ENCODE data around the gene GASK1A.

The GASK1A gene

DNA sequence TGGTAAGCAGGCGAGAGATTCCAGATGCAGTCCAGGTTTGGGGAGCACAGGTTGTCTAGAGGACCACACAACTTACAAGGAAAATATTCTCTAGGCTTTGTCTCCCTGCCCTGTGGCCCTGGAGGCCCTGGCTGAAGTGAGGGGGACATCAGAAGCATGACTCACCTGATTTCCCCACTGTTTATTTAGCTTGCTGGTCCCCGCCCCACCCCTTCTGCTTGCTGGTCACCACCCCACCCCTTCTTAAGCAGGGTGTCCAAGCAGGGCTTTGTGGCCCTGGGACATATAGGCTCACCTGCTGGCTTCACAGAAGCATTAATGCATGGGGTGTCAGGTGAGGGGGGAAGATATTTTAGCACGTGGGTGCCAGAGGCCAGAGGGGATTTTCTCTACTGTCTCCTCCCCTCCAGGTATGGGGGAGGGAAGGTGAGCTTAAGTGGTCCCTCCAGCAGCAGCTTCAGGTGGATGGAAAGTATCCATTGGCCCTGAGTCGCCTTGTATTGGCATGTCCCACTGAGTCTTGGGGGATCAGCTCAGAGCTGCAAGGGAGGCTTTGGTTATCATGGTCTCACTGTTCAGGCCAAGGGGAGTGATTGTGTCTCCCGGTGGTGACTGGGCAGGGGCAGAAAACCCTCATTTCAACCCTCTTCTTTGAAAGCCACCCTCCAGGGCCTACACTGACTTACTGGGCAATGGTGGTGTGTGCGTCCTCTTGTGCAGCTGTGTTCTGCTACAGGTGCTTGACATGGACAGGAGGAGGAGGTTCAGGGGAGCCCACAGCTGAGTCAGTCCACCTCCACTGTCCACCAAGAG lies 49.8 kb downstream of the GASK1A start:
- Histone ChIP-seq H3K27ac (ENCODE audit: low read depth, low read length) (no peak overlapping the region), H3K27me3 (ENCODE audit: control insufficient read depth in 1 of 2, insufficient read depth in 2 of 2, low read length in 2 of 2) (no peaks in the 10 kb centered on the region), H3K4me1 (ENCODE audit: control insufficient read depth in 1 of 2, insufficient read depth in 2 of 2, low read length in 2 of 2) (no peaks in the 10 kb centered on the region), H3K36me3 (ENCODE audit: control insufficient read depth in 1 of 2, insufficient read depth in 2 of 2, low read length in 2 of 2) (no peaks in the 10 kb centered on the region), H3K4me3 (ENCODE audit: low read depth in 1 of 2, low read length in 2 of 2) (no peak overlapping the region), H3K9me3 (ENCODE audit: control insufficient read depth in 1 of 2, low read length in 2 of 2) (no peaks in the 10 kb centered on the region), H3K9ac (ENCODE audit: low read depth in 1 of 2, low read length in 2 of 2) (no peak overlapping the region)

DNA sequence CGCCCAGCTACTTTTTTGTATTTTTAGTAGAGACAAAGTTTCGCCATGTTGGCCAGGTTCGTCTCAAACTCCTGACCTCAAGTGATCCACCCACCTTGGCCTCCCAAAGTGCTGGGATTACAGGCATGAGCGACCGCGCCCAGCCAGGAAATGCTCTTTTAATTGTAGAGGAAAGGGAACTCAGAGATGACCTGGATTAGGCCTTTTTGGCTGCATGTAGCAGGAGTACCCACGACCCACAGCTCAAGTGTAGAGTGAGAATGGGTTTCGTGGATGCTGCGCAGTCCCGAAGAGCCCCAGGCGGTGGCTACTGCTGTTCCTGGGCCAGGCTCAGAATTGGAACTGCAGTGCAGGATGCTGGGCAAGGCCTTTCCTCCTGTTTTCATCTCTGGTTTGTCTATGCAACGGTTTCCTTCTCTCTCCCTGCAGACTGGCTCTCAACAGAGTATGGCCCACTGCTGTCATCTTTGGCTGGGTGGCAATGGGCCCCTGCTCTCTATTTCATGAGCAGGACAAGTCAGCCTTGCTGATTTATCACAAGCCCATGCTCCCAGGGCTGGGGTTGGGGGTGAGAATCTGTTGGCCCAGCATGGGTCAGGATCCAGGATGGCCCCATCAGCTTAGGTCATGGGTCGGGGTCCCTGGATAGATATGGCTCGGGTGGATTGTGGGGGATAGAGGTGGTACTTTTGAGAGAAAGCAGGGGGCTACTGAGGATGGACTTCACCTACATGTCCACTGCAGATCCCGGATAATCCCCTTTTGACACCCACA lies 51.2 kb downstream of the GASK1A start:
- Histone ChIP-seq H3K4me3 (ENCODE audit: low read depth in 1 of 2, low read length in 2 of 2) (no peak overlapping the region), H3K9me3 (ENCODE audit: control insufficient read depth in 1 of 2, low read length in 2 of 2) (no peaks in the 10 kb centered on the region), H3K27ac (ENCODE audit: low read depth, low read length) (no peak overlapping the region), H3K4me1 (ENCODE audit: control insufficient read depth in 1 of 2, insufficient read depth in 2 of 2, low read length in 2 of 2) (no peaks in the 10 kb centered on the region), H3K27me3 (ENCODE audit: control insufficient read depth in 1 of 2, insufficient read depth in 2 of 2, low read length in 2 of 2) (no peaks in the 10 kb centered on the region), H3K9ac (ENCODE audit: low read depth in 1 of 2, low read length in 2 of 2) (no peak overlapping the region), H3K36me3 (ENCODE audit: control insufficient read depth in 1 of 2, insufficient read depth in 2 of 2, low read length in 2 of 2) (no peaks in the 10 kb centered on the region)

DNA sequence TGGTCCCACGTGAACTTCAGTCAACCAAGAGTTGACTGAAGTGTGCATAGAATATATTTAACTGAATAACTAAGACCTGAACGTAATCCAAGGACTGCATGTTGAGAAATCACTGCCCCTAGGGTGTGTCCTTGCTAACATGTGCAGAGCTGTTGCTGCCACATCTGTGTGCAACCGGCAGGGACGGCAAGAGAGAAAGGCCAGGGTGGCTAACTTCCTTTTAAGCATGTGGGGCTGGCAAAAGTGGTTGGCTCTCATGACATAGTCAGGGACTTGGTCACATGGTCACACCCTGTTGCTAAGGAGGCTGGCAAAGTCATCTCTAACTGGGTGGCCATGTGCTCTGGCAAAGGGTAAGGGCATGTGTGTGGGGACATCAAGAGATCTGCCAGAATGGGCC lies 52.4 kb downstream of the GASK1A start:
- Histone ChIP-seq H3K36me3 (ENCODE audit: control insufficient read depth in 1 of 2, insufficient read depth in 2 of 2, low read length in 2 of 2) (no peaks in the 10 kb centered on the region), H3K9me3 (ENCODE audit: control insufficient read depth in 1 of 2, low read length in 2 of 2) (no peaks in the 10 kb centered on the region), H3K9ac (ENCODE audit: low read depth in 1 of 2, low read length in 2 of 2) (no peak overlapping the region), H3K4me3 (ENCODE audit: low read depth in 1 of 2, low read length in 2 of 2) (no peak overlapping the region), H3K27ac (ENCODE audit: low read depth, low read length) (no peak overlapping the region), H3K4me1 (ENCODE audit: control insufficient read depth in 1 of 2, insufficient read depth in 2 of 2, low read length in 2 of 2) (no peaks in the 10 kb centered on the region), H3K27me3 (ENCODE audit: control insufficient read depth in 1 of 2, insufficient read depth in 2 of 2, low read length in 2 of 2) (no peaks in the 10 kb centered on the region)

DNA sequence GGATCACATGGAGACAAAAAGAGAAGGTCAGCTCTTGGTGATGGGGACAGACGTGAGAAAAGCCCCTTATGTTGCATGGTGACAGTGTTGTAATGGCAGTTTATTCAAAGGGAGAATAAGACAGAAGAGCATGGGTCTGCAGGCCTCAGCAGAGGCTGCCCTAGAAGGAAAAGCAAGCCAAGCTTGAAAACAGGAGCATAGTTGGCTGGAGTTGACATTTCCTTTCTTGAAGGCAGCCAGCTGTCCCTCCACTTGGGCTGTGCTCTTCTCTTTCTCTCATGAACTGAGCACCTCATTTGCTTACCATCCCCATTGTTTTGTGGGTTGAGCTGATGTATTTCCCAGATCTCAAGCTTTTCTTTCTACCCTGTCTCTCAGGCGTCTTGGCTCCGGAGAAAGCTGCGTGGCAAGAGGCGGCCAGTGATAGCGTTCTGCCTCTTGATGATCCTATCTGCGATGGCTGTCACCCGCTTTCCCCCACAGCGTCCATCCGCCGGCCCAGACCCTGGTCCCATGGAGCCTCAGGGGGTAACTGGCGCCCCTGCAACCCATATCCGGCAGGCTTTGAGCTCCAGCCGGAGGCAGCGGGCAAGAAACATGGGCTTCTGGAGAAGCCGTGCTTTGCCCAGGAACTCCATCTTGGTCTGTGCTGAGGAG lies 52.9 kb downstream of the GASK1A start:
- Histone ChIP-seq H3K27me3 (ENCODE audit: control insufficient read depth in 1 of 2, insufficient read depth in 2 of 2, low read length in 2 of 2) (no peaks in the 10 kb centered on the region), H3K9ac (ENCODE audit: low read depth in 1 of 2, low read length in 2 of 2) (no peak overlapping the region), H3K4me1 (ENCODE audit: control insufficient read depth in 1 of 2, insufficient read depth in 2 of 2, low read length in 2 of 2) (no peaks in the 10 kb centered on the region), H3K4me3 (ENCODE audit: low read depth in 1 of 2, low read length in 2 of 2) (no peak overlapping the region), H3K27ac (ENCODE audit: low read depth, low read length) (no peak overlapping the region), H3K9me3 (ENCODE audit: control insufficient read depth in 1 of 2, low read length in 2 of 2) (no peaks in the 10 kb centered on the region), H3K36me3 (ENCODE audit: control insufficient read depth in 1 of 2, insufficient read depth in 2 of 2, low read length in 2 of 2) (no peaks in the 10 kb centered on the region)

- Histone ChIP-seq H3K9ac (ENCODE audit: low read depth in 1 of 2, low read length in 2 of 2) (no peak overlapping the region), H3K4me3 (ENCODE audit: low read depth in 1 of 2, low read length in 2 of 2) (no peak overlapping the region), H3K36me3 (ENCODE audit: control insufficient read depth in 1 of 2, insufficient read depth in 2 of 2, low read length in 2 of 2) (no peaks in the 10 kb centered on the region), H3K27me3 (ENCODE audit: control insufficient read depth in 1 of 2, insufficient read depth in 2 of 2, low read length in 2 of 2) (no peaks in the 10 kb centered on the region), H3K9me3 (ENCODE audit: control insufficient read depth in 1 of 2, low read length in 2 of 2) (no peaks in the 10 kb centered on the region), H3K27ac (ENCODE audit: low read depth, low read length) (no peak overlapping the region), H3K4me1 (ENCODE audit: control insufficient read depth in 1 of 2, insufficient read depth in 2 of 2, low read length in 2 of 2) (no peaks in the 10 kb centered on the region)
Measured at GRCh38 chr3:43032646-43033628, 53.8 kb downstream of the GASK1A start.

GRCh38 chr3:43034200-43034599 lies 55.1 kb downstream of the GASK1A start:
- no peak overlapping the region for H3K4me3 ChIP-seq (ENCODE audit: low read depth in 1 of 2, low read length in 2 of 2)
- no peak overlapping the region for H3K9ac ChIP-seq (ENCODE audit: low read depth in 1 of 2, low read length in 2 of 2)
- no peaks in the 10 kb centered on the region for H3K9me3 ChIP-seq (ENCODE audit: control insufficient read depth in 1 of 2, low read length in 2 of 2)
- no peaks in the 10 kb centered on the region for H3K4me1 ChIP-seq (ENCODE audit: control insufficient read depth in 1 of 2, insufficient read depth in 2 of 2, low read length in 2 of 2)
- no peaks in the 10 kb centered on the region for H3K36me3 ChIP-seq (ENCODE audit: control insufficient read depth in 1 of 2, insufficient read depth in 2 of 2, low read length in 2 of 2)
- H3K27me3 ChIP-seq (ENCODE audit: control insufficient read depth in 1 of 2, insufficient read depth in 2 of 2, low read length in 2 of 2), result no peaks in the 10 kb centered on the region
- H3K27ac ChIP-seq (ENCODE audit: low read depth, low read length), result no peak overlapping the region

DNA sequence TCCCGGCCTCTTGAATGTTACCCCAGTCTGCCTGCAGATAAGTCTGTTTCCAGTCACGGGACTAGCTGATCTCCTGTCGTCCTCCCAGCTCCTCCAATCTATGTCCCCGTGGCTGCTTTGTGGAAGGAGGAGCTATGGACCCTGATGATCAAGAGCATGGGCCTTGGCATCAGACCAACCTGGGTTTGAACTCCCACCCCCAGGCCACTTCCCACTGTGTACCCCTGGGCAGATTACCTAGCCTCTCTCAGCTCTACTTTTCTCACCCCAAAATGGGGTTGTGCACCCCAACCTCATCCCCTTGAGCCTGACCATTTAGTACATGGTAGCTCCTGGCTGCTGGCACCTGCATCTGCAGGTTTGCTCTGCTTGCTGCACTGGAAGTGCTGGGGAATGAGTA lies 55.8 kb downstream of the GASK1A start:
- no peaks in the 10 kb centered on the region for H3K36me3 ChIP-seq (ENCODE audit: control insufficient read depth in 1 of 2, insufficient read depth in 2 of 2, low read length in 2 of 2)
- no peak overlapping the region for H3K27ac ChIP-seq (ENCODE audit: low read depth, low read length)
- no peaks in the 10 kb centered on the region for H3K27me3 ChIP-seq (ENCODE audit: control insufficient read depth in 1 of 2, insufficient read depth in 2 of 2, low read length in 2 of 2)
- no peaks in the 10 kb centered on the region for H3K4me1 ChIP-seq (ENCODE audit: control insufficient read depth in 1 of 2, insufficient read depth in 2 of 2, low read length in 2 of 2)
- no peak overlapping the region for H3K9ac ChIP-seq (ENCODE audit: low read depth in 1 of 2, low read length in 2 of 2)
- H3K4me3 ChIP-seq (ENCODE audit: low read depth in 1 of 2, low read length in 2 of 2), result no peak overlapping the region
- no peaks in the 10 kb centered on the region for H3K9me3 ChIP-seq (ENCODE audit: control insufficient read depth in 1 of 2, low read length in 2 of 2)

- no peaks in the 10 kb centered on the region for H3K4me1 ChIP-seq (ENCODE audit: control insufficient read depth in 1 of 2, insufficient read depth in 2 of 2, low read length in 2 of 2)
- H3K27me3 ChIP-seq (ENCODE audit: control insufficient read depth in 1 of 2, insufficient read depth in 2 of 2, low read length in 2 of 2), result no peaks in the 10 kb centered on the region
- H3K4me3 ChIP-seq (ENCODE audit: low read depth in 1 of 2, low read length in 2 of 2), result no peak overlapping the region
- H3K9ac ChIP-seq (ENCODE audit: low read depth in 1 of 2, low read length in 2 of 2), result no peak overlapping the region
- no peaks in the 10 kb centered on the region for H3K9me3 ChIP-seq (ENCODE audit: control insufficient read depth in 1 of 2, low read length in 2 of 2)
- no peaks in the 10 kb centered on the region for H3K36me3 ChIP-seq (ENCODE audit: control insufficient read depth in 1 of 2, insufficient read depth in 2 of 2, low read length in 2 of 2)
- H3K27ac ChIP-seq (ENCODE audit: low read depth, low read length), result no peak overlapping the region
Measured at GRCh38 chr3:43035801-43036365, 56.8 kb downstream of the GASK1A start.

DNA sequence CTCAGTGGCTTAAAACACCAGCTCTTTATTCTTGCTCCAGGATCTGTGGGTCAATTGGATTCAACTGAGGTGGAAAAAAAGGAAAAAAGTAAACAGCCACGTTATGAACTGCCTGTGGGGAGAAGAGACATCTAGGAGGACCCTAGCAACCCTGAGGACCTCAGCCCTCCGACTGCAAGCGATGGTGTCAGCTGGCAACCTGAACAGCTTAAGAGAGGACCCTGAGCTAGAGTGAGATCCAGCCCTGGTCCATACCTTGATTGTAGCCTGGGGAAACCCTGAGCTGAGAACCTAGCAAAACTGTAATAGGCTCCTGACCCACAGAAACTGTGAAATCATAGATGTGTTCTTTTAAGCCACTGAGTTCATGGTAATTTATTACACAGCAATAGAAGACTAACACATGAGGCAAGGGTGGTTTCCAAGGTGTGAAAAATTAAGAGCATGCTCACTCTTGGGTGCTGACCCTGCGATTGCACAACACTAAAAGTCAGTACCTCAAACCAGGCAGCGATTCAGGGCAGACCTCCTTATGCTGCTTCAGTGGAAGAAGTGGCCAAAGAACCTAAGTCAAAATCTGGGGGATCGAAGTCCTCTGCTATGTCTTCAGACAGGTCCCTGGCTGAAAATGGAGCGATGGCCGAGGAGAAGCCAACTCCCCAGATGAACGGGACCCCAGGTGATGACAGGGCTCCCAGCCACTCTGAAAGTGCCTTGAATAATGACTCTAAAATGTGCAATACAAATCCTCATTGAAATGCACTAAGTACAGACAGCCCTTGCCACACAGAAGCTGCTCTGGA lies 57.7 kb downstream of the GASK1A start:
- H3K9me3 ChIP-seq (ENCODE audit: control insufficient read depth in 1 of 2, low read length in 2 of 2), result no peaks in the 10 kb centered on the region
- no peaks in the 10 kb centered on the region for H3K27me3 ChIP-seq (ENCODE audit: control insufficient read depth in 1 of 2, insufficient read depth in 2 of 2, low read length in 2 of 2)
- H3K36me3 ChIP-seq (ENCODE audit: control insufficient read depth in 1 of 2, insufficient read depth in 2 of 2, low read length in 2 of 2), result no peaks in the 10 kb centered on the region
- no peaks in the 10 kb centered on the region for H3K4me1 ChIP-seq (ENCODE audit: control insufficient read depth in 1 of 2, insufficient read depth in 2 of 2, low read length in 2 of 2)
- no peak overlapping the region for H3K9ac ChIP-seq (ENCODE audit: low read depth in 1 of 2, low read length in 2 of 2)
- no peak overlapping the region for H3K4me3 ChIP-seq (ENCODE audit: low read depth in 1 of 2, low read length in 2 of 2)
- no peak overlapping the region for H3K27ac ChIP-seq (ENCODE audit: low read depth, low read length)

All from duodenal mucosa (tissue), 2 donors.